ENCODE data around the gene KRR1.

Gene KRR1

DNA sequence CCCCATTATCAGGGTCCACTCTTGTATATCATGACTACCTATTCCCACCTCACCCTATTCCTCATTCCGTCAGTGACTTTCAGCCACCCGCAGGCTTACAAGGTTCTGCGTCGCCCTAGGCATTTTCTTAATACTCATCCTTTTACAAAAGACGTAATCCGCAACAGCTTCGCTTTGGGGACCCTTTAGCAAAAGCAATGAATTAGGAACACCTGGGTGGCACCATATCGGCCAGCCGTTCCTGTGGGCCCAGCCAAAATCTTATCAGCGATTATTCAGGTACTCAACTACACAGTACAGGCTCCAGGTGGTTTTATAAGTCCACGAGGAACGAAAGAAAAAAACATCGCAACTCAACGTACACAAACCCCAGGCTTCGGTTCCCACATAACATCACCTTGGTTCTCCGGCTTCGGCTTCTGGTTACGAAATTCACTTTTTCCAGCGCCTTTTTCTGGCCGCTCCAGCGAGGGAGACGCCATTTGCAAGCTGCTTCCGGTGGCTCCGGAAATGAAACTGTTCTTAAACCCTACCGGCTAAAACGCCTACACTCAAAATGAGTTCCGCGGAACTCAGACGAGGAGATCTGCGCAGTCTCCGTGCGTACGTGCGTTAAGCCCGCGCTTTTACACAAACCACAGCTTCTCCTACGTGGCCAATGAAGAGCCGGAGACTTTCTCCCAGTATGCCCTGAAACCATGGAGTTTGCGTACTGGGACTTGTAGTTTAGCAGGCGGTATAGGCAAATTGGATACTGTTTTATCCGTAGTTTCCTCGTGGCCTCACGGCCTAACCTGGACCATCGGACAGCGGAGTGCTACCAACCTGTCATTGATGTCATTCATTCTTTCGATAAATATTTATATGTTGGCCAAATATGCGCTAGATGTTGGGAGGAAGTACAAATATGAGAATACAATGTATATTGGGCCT lies at the start of gene KRR1 (continued):
- TF ChIP-seq ZNF785 (tag by site-specific recombination; IDR thresholded peaks at IDR 0.05) (0 out of 2 replicates have a peak, but pooled peaks have one; percentile 47), ZBTB7A (tag by site-specific recombination; IDR thresholded peaks at IDR 0.05; ENCODE audit: low read depth) (no peak)

DNA sequence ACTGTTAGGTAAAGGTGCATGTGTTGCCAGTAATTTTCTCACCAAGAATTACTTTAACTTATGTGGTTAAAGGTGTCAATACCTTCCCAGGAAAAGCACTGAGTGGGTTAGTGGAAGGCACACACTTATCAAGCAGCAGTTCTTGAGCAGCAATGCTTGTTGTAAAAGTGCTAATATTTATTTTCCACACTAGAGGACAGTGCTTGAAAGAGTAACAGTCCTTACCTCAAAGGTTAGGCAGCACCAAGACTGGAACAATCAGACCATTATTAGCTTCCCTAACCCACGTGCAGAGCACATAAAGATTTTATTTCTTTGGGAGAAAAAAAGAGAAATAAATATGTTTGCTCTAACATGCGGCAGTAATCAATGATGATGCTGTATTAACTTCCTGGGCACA lies 48.8 kb upstream of the KRR1 start:
- no peaks in the 10 kb centered on the region for H3K4me1 ChIP-seq (ENCODE audit: control insufficient read depth, insufficient read depth, low read length)
- POLR2A ChIA-PET = interaction anchor here (0.6 kb wide), 1 partner anchor 383 kb away, joined by 4 read pairs; no protein-coding TSS in a partner anchor
- no peak overlapping the region for H3K4me3 ChIP-seq (ENCODE audit: low read depth, low read length)
- H3K9me3 ChIP-seq (ENCODE audit: control insufficient read depth, insufficient read depth, low read depth, low read length) = no peaks in the 10 kb centered on the region
- CTCF ChIA-PET = interaction anchor here (0.6 to 1.6 kb wide), 6 partner anchors 9 to 481 kb away, joined by 3 to 5 read pairs (median 4); no protein-coding TSS in a partner anchor
- H3K27ac ChIP-seq (ENCODE audit: extremely low read depth, low read depth, low read length) = no peak overlapping the region
- H3K36me3 ChIP-seq (ENCODE audit: control insufficient read depth in 2 of 2, insufficient read depth in 1 of 2, low read length in 2 of 2) = no peaks in the 10 kb centered on the region
- TF ChIP-seq ZNF2 (tag by site-specific recombination; IDR thresholded peaks at IDR 0.05) (no peak), ZXDB (tag by site-specific recombination; IDR thresholded peaks at IDR 0.05) (no peak), TRIM28 (IDR thresholded peaks at IDR 0.05; ENCODE audit: borderline replicate concordance, low read length) (no peak), KLF1 (tag by site-specific recombination; IDR thresholded peaks at IDR 0.05) (no peak), ZNF830 (tag by site-specific recombination; IDR thresholded peaks at IDR 0.05; ENCODE audit: low read depth) (no peak), ZNF624 (tag by site-specific recombination; IDR thresholded peaks at IDR 0.05) (no peak), ZNF341 (tag by site-specific recombination; IDR thresholded peaks at IDR 0.05; ENCODE audit: low read depth) (no peak), ZNF292 (tag by site-specific recombination; IDR thresholded peaks at IDR 0.05; ENCODE audit: borderline replicate concordance, low read depth) (no peak), ZBTB17 (tag by site-specific recombination; IDR thresholded peaks at IDR 0.05) (no peak), ZNF654 (tag by site-specific recombination; IDR thresholded peaks at IDR 0.05; ENCODE audit: low read depth) (peak; percentile 18; the same call in 1 of the 2 replicates)
- TF ChIP-seq, protein P1, sequence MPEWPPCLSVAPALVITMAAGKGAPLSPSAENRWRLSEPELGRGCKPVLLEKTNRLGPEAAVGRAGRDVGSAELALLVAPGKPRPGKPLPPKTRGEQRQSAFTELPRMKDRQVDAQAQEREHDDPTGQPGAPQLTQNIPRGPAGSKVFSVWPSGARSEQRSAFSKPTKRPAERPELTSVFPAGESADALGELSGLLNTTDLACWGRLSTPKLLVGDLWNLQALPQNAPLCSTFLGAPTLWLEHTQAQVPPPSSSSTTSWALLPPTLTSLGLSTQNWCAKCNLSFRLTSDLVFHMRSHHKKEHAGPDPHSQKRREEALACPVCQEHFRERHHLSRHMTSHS (tag by site-specific recombination; IDR thresholded peaks at IDR 0.05) = no peak
- TF ChIP-seq, protein P2, sequence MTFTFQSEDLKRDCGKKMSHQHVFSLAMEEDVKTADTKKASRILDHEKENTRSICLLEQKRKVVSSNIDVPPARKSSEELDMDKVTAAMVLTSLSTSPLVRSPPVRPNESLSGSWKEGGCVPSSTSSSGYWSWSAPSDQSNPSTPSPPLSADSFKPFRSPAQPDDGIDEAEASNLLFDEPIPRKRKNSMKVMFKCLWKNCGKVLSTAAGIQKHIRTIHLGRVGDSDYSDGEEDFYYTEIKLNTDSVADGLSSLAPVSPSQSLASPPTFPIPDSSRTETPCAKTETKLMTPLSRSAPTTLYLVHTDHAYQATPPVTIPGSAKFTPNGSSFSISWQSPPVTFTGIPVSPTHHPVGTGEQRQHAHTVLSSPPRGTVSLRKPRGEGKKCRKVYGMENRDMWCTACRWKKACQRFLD (tag by site-specific recombination; IDR thresholded peaks at IDR 0.05) = no peak
- TF ChIP-seq, protein P3, sequence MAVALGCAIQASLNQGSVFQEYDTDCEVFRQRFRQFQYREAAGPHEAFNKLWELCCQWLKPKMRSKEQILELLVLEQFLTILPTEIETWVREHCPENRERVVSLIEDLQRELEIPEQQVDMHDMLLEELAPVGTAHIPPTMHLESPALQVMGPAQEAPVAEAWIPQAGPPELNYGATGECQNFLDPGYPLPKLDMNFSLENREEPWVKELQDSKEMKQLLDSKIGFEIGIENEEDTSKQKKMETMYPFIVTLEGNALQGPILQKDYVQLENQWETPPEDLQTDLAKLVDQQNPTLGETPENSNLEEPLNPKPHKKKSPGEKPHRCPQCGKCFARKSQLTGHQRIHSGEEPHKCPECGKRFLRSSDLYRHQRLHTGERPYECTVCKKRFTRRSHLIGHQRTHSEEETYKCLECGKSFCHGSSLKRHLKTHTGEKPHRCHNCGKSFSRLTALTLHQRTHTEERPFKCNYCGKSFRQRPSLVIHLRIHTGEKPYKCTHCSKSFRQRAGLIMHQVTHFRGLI (tag by site-specific recombination; IDR thresholded peaks at IDR 0.05) = no peak
- TF ChIP-seq, protein P4, sequence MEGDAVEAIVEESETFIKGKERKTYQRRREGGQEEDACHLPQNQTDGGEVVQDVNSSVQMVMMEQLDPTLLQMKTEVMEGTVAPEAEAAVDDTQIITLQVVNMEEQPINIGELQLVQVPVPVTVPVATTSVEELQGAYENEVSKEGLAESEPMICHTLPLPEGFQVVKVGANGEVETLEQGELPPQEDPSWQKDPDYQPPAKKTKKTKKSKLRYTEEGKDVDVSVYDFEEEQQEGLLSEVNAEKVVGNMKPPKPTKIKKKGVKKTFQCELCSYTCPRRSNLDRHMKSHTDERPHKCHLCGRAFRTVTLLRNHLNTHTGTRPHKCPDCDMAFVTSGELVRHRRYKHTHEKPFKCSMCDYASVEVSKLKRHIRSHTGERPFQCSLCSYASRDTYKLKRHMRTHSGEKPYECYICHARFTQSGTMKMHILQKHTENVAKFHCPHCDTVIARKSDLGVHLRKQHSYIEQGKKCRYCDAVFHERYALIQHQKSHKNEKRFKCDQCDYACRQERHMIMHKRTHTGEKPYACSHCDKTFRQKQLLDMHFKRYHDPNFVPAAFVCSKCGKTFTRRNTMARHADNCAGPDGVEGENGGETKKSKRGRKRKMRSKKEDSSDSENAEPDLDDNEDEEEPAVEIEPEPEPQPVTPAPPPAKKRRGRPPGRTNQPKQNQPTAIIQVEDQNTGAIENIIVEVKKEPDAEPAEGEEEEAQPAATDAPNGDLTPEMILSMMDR (tag by site-specific recombination; IDR thresholded peaks at IDR 0.05) = 0 out of 2 replicates have a peak, but pooled peaks have one; percentile 28
- TF ChIP-seq, protein P5, sequence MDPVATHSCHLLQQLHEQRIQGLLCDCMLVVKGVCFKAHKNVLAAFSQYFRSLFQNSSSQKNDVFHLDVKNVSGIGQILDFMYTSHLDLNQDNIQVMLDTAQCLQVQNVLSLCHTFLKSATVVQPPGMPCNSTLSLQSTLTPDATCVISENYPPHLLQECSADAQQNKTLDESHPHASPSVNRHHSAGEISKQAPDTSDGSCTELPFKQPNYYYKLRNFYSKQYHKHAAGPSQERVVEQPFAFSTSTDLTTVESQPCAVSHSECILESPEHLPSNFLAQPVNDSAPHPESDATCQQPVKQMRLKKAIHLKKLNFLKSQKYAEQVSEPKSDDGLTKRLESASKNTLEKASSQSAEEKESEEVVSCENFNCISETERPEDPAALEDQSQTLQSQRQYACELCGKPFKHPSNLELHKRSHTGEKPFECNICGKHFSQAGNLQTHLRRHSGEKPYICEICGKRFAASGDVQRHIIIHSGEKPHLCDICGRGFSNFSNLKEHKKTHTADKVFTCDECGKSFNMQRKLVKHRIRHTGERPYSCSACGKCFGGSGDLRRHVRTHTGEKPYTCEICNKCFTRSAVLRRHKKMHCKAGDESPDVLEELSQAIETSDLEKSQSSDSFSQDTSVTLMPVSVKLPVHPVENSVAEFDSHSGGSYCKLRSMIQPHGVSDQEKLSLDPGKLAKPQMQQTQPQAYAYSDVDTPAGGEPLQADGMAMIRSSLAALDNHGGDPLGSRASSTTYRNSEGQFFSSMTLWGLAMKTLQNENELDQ (tag by site-specific recombination; IDR thresholded peaks at IDR 0.05; ENCODE audit: low read depth) = no peak
- TF ChIP-seq, protein P6, sequence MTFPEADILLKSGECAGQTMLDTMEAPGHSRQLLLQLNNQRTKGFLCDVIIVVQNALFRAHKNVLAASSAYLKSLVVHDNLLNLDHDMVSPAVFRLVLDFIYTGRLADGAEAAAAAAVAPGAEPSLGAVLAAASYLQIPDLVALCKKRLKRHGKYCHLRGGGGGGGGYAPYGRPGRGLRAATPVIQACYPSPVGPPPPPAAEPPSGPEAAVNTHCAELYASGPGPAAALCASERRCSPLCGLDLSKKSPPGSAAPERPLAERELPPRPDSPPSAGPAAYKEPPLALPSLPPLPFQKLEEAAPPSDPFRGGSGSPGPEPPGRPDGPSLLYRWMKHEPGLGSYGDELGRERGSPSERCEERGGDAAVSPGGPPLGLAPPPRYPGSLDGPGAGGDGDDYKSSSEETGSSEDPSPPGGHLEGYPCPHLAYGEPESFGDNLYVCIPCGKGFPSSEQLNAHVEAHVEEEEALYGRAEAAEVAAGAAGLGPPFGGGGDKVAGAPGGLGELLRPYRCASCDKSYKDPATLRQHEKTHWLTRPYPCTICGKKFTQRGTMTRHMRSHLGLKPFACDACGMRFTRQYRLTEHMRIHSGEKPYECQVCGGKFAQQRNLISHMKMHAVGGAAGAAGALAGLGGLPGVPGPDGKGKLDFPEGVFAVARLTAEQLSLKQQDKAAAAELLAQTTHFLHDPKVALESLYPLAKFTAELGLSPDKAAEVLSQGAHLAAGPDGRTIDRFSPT (tag by site-specific recombination; IDR thresholded peaks at IDR 0.05) = no peak
